ENCODE measurements around the gene CENPW. TPM values are rescaled to one million over a fixed set of nuclear protein-coding genes. Genes with fewer than 3 reads are reported as not detected.

CENPW gene
- total RNA-seq, 4 donors from 2014 or later, result 1.9 to 3.8 TPM; not detected in 2

- intact Hi-C loops (cut with DNase I), result no loop called here
- Histone ChIP-seq H3K9me3 (no peaks in the 10 kb centered on the region), H3K36me3 (no peaks in the 10 kb centered on the region), H3K4me3 (replicated peaks in 1 of 3) (no peak overlapping the region), H3K27ac (no peak overlapping the region), H3K27me3 (no peaks in the 10 kb centered on the region), H3K4me1 (no peaks in the 10 kb centered on the region)
- no peak for DNase-seq
- TF ChIP-seq CTCF (IDR thresholded peaks at IDR 0.05), result no peak
- TF ChIP-seq POLR2A (IDR thresholded peaks at IDR 0.05), result no peak
- WGBS, 2 donors, result 21 to 28% methylated on average over 2 of the region's 2 CpGs
Measured at GRCh38 chr6:126396131-126396530, 56.2 kb downstream of the CENPW start.
